Naive B cell (primary cell): ENCODE data around the gene GPR15. TPM values are rescaled to one million over a fixed set of nuclear protein-coding genes. Genes with fewer than 3 reads are reported as not detected.
A peak's percentile ranks its signal among the peaks of the same experiment; 100 is the strongest.

Source experiments
- ATAC-seq, 2 donors: fragments of 150-1000 bp; cut with Tn5 transposase; 2 replicates each; pipeline ENCODE4 v1.10.0; 2021; ENCODE audit warnings: low read depth in 2 of 2, mild to moderate bottlenecking in 2 of 2, moderate library complexity in 2 of 2
- DNase-seq: peaks from one replicate; pipeline ENCODE4 v3.0.0; 2022
- H3K27ac Mint-ChIP-seq, 6 donors: one replicate each; pipeline ENCODE4 v1.8.0; 2020 to 2022; ENCODE audit warnings: mild to moderate bottlenecking in 6 of 6, mixed read lengths in 6 of 6, moderate library complexity in 5 of 6, inconsistent platforms in 2 of 6
- H3K27me3 Mint-ChIP-seq, 3 donors: one replicate each; pipeline ENCODE4 v1.8.0; 2021 to 2022; ENCODE audit warnings: mixed read lengths in 3 of 3, mild to moderate bottlenecking in 1 of 3
- H3K36me3 Mint-ChIP-seq, 2 donors: one replicate each; pipeline ENCODE4 v1.8.0; 2020 to 2022; ENCODE audit warnings: mixed read lengths in 2 of 2, inconsistent platforms in 1 of 2, mild to moderate bottlenecking in 1 of 2
- H3K4me1 Mint-ChIP-seq, 3 donors: one replicate each; pipeline ENCODE4 v1.8.0; 2020 to 2022; ENCODE audit warnings: mixed read lengths in 3 of 3, inconsistent platforms in 1 of 3, mild to moderate bottlenecking in 1 of 3, moderate library complexity in 1 of 3
- H3K4me3 Mint-ChIP-seq, 8 donors: one replicate each; pipeline ENCODE4 v1.8.0; 2020 to 2022; ENCODE audit warnings: mild to moderate bottlenecking in 8 of 8, mixed read lengths in 8 of 8, moderate library complexity in 8 of 8, inconsistent platforms in 2 of 8
- H3K9me3 Mint-ChIP-seq, 7 donors: one replicate each; pipeline ENCODE4 v1.8.0; 2020 to 2022; ENCODE audit warnings: mixed read lengths in 7 of 7, mild to moderate bottlenecking in 5 of 7, inconsistent platforms in 2 of 7, moderate library complexity in 1 of 7
- polyA plus RNA-seq, 6 donors: library from polyadenylated mRNA; unstranded; fragments of 300-500 nt; fragmentation: Illumina TruSeq; gene quantifications; one replicate each; pipeline ENCODE4 v1.2.3, GENCODE V29; 2021; ENCODE audit warnings: low read depth in 6 of 6

The GPR15 gene
- polyA plus RNA-seq, 6 donors from 2014 or later, result 0.25 to 0.32 TPM; not detected in 4

DNA sequence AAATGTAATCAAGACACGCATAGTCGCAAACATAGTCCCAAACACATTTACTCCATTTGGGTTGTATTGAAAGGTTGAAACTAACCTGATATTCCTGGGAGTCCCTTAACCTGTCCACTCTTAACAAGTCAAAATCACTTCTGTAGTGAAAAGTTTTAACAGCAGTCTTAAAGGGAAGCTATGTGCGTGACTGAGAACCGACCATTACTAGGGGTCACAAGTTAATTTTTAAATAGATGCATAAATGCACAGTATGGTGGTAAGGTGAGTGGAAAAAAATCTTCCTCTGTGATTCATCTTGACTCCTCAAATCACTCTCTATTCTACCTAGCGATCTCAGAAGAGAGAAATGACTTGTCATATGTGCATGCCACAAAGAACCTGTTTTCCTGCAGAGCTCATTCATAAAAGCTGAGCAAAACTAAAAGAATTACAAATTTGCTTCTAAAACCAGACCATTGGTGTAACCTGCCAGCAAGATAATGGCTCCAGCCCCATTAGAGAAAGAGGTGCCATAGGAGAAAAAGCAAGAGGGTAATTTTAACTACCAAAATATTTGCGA is 4.8 kb downstream of the GPR15 start:
- no peak overlapping the region for H3K4me3 Mint-ChIP-seq
- ATAC-seq (no peak), DNase-seq (no peak)
- no peaks in the 10 kb centered on the region for H3K36me3 Mint-ChIP-seq
- H3K4me1 Mint-ChIP-seq, result peaks cover 0 to 7% (median 0%) of the 10 kb centered on the region in 3 donors
- H3K27me3 Mint-ChIP-seq, result peaks cover 0 to 16% (median 13%) of the 10 kb centered on the region in 3 donors
- peaks cover 0 to 1% (median 0%) of the 10 kb centered on the region in 7 donors for H3K9me3 Mint-ChIP-seq
- H3K27ac Mint-ChIP-seq, result no peak overlapping the region

GRCh38 chr3:98540346-98540745 is 8.6 kb downstream of the GPR15 start:
- Mint-ChIP-seq H3K4me1 (peaks cover 0 to 7% (median 0%) of the 10 kb centered on the region in 3 donors), H3K36me3 (no peaks in the 10 kb centered on the region), H3K27me3 (peaks cover 0 to 15% (median 6%) of the 10 kb centered on the region in 3 donors), H3K27ac (no peak overlapping the region), H3K9me3 (peaks cover 0 to 2% (median 0%) of the 10 kb centered on the region in 7 donors), H3K4me3 (no peak overlapping the region)
- ATAC-seq (peak; percentile 69 to 71), DNase-seq (peak; percentile 7)

DNA sequence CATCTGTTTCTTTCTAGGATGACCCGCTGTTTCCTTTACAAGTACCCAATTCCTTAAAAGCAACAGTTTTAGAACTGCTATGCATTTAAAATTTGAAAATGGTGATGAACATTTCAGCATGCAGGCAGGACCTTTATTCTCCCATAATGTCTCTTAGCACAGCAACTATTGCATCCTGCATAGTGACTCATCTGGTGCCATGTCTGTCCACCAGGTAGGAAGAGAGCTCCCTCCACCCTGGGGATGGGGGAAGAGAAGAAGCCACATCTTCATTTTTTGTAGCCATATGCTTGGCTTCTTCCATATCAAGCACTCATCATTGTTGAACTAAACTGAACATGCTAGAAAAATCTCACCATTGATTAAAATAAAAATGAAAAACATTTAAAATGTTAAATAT is 9.9 kb downstream of the GPR15 start:
- no peak for ATAC-seq
- Mint-ChIP-seq H3K27ac (no peak overlapping the region), H3K4me1 (peaks cover 0 to 7% (median 0%) of the 10 kb centered on the region in 3 donors), H3K36me3 (no peaks in the 10 kb centered on the region), H3K27me3 (peaks cover 0 to 13% (median 6%) of the 10 kb centered on the region in 3 donors), H3K9me3 (peaks cover 0 to 2% (median 0%) of the 10 kb centered on the region in 7 donors), H3K4me3 (no peak overlapping the region)
- no peak for DNase-seq

- peaks cover 0 to 11% (median 6%) of the 10 kb centered on the region in 3 donors for H3K27me3 Mint-ChIP-seq
- no peak for DNase-seq
- H3K9me3 Mint-ChIP-seq, result peaks cover 0 to 2% (median 0%) of the 10 kb centered on the region in 7 donors
- peaks cover 0 to 7% (median 0%) of the 10 kb centered on the region in 3 donors for H3K4me1 Mint-ChIP-seq
- no peaks in the 10 kb centered on the region for H3K36me3 Mint-ChIP-seq
- no peak overlapping the region for H3K4me3 Mint-ChIP-seq
- H3K27ac Mint-ChIP-seq, result no peak overlapping the region
- no peak for ATAC-seq
Observed at GRCh38 chr3:98542623-98543022, 10.8 kb downstream of the GPR15 start.

DNA sequence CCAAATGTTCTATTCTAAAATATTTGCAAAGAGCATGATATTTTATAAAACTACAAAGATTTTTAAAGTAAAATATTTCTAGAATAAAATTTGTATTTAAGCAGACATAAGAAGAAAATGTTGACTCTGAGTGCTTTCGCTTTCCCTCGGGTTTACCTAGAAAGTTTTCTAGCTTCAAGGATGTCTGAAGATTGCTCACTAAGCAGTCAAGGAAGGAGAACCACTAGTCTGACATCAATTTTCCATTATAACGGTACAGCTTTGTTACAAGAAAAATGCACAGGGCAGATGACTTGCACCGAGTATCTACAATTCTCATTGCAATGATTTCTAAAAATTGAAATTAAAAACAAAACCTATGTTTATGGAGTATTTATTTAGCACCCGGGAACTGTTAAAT is 14.2 kb downstream of the GPR15 start:
- Mint-ChIP-seq H3K4me3 (no peak overlapping the region), H3K4me1 (no peaks in the 10 kb centered on the region), H3K27ac (no peak overlapping the region), H3K9me3 (peaks cover 0 to 2% (median 0%) of the 10 kb centered on the region in 7 donors), H3K36me3 (no peaks in the 10 kb centered on the region), H3K27me3 (peaks cover 0 to 12% (median 6%) of the 10 kb centered on the region in 3 donors)
- no peak for DNase-seq
- ATAC-seq, result no peak

DNA sequence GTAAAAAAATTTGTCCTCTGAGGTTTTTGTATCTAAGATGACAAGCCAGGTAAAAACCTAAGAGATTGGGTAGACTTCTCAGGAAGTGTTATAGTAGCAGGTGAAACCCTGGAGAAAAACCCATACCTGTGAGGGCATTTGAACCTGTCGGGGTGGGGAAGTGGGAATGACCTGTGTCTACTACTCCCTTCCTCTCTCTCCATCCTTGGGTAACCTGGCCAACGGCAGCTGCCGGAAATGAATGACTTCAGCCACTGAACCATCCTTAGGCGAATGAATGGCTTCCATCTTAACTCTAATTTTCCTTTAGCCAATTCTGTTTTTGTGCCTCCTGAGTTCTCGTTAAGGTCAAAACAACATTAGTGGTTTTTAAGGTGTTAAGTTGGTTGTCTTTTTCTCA is 16.8 kb downstream of the GPR15 start:
- Mint-ChIP-seq H3K9me3 (no peaks in the 10 kb centered on the region), H3K27me3 (peaks cover 0 to 17% (median 0%) of the 10 kb centered on the region in 3 donors), H3K27ac (no peak overlapping the region), H3K4me1 (no peaks in the 10 kb centered on the region), H3K36me3 (no peaks in the 10 kb centered on the region), H3K4me3 (no peak overlapping the region)
- no peak for ATAC-seq
- DNase-seq, result no peak

- peaks cover 2 to 25% (median 5%) of the 10 kb centered on the region in 3 donors for H3K27me3 Mint-ChIP-seq
- peak overlapping the region in 1 of 6 donors; percentile 40 for H3K27ac Mint-ChIP-seq
- ATAC-seq, result no peak
- no peaks in the 10 kb centered on the region for H3K4me1 Mint-ChIP-seq
- no peaks in the 10 kb centered on the region for H3K9me3 Mint-ChIP-seq
- H3K36me3 Mint-ChIP-seq, result no peaks in the 10 kb centered on the region
- DNase-seq, result no peak
- H3K4me3 Mint-ChIP-seq, result no peak overlapping the region
Observed at GRCh38 chr3:98550833-98551232, 19.1 kb downstream of the GPR15 start.

GRCh38 chr3:98551236-98551635 is 19.5 kb downstream of the GPR15 start:
- DNase-seq, result no peak
- Mint-ChIP-seq H3K27me3 (peaks cover 5 to 27% (median 6%) of the 10 kb centered on the region in 3 donors), H3K4me1 (no peaks in the 10 kb centered on the region), H3K27ac (peak overlapping the region in 1 of 6 donors; percentile 40), H3K36me3 (no peaks in the 10 kb centered on the region), H3K9me3 (no peaks in the 10 kb centered on the region), H3K4me3 (no peak overlapping the region)
- ATAC-seq, result no peak

DNA sequence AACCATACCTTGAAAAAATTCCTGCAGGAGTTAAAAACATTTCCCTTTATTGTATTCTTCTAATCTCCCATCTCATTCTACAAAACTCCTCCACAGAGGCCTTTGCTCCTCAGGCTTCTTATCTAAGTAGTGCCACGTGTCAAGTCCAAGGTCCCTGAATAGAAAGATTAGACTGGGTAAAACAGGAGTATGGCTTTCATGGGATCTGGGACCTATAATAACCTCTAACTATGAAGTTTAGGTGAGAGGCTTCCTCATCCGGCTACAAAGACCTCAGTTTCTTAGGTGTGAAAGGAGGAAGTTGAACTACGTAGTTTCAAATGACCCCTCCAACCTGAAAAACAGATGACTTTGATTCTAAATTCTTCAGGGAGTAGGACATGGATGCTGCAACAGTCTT is 20.0 kb downstream of the GPR15 start:
- no peak overlapping the region for H3K4me3 Mint-ChIP-seq
- ATAC-seq (no peak), DNase-seq (no peak)
- H3K27me3 Mint-ChIP-seq, result peaks cover 7 to 27% (median 10%) of the 10 kb centered on the region in 3 donors
- H3K27ac Mint-ChIP-seq, result no peak overlapping the region
- H3K36me3 Mint-ChIP-seq, result no peaks in the 10 kb centered on the region
- H3K9me3 Mint-ChIP-seq, result no peaks in the 10 kb centered on the region
- no peaks in the 10 kb centered on the region for H3K4me1 Mint-ChIP-seq

DNA sequence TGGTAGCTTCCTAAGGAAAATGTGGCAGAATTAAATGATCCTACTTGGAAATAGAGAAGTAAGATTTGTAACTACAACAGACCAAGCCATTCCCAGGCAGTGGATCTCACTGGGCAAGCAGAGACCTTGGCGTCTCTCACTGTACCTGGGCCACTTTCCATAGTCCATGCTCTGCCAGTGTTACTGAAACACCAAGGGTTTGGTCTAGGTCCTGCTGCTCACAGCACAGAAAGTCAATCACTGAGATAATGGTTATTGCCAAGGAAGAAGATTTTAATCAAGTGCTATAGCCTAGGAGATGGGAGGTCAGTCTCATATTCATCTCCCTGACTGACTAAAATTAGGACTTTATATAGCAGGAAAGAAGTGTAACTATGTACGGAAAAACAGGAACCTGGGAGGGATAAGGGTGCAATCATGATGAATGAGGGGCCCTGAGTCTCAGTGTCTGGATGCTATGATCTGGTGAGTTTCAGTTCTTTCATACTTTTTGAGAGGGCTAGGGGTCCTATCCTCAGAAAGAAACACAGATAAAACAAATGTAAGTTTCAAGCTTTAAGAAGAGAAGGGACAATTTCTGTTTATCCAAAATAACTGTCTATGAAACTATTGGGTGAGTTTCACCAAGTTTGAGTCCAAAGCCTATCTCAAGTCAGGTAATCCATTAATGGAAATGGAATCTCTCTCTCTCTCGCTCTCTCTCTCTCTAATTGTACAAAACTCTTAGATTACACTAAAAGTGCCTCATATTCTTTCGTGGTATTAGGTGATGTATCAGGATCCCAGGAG is 20.6 kb downstream of the GPR15 start:
- H3K36me3 Mint-ChIP-seq, result no peaks in the 10 kb centered on the region
- ATAC-seq, result no peak
- DNase-seq, result no peak
- no peaks in the 10 kb centered on the region for H3K4me1 Mint-ChIP-seq
- peak overlapping the region in 1 of 6 donors; percentile 6 for H3K27ac Mint-ChIP-seq
- H3K4me3 Mint-ChIP-seq, result no peak overlapping the region
- H3K27me3 Mint-ChIP-seq, result peaks cover 10 to 27% (median 15%) of the 10 kb centered on the region in 3 donors
- peaks cover 0 to 1% (median 0%) of the 10 kb centered on the region in 7 donors for H3K9me3 Mint-ChIP-seq

- Mint-ChIP-seq H3K36me3 (no peaks in the 10 kb centered on the region), H3K27ac (peak overlapping the region in 1 of 6 donors; percentile 6), H3K27me3 (peaks cover 10 to 29% (median 15%) of the 10 kb centered on the region in 3 donors), H3K4me3 (no peak overlapping the region), H3K9me3 (peaks cover 0 to 2% (median 0%) of the 10 kb centered on the region in 7 donors), H3K4me1 (no peaks in the 10 kb centered on the region)
- ATAC-seq (no peak), DNase-seq (no peak)
Observed at GRCh38 chr3:98553021-98553563, 21.3 kb downstream of the GPR15 start.

DNA sequence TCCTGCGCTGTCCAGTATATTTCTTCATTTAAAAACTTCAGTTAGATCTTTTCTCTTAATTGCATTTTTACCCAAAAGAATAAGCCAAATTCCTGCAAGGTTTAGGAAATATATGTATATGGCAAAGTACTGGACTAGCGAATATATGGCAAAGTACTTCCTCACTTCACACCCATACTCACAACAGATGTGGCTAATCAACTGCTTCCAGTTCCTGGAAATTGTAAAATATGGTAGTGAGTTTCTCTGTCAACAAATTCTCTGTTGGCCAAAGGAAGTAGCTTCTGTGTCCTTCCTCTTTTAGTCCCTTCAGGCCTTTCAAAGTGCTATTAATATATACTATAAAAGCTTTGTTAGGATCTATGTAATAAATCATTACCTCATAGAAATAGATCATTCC is 22.0 kb downstream of the GPR15 start:
- Mint-ChIP-seq H3K4me3 (no peak overlapping the region), H3K36me3 (no peaks in the 10 kb centered on the region), H3K27ac (no peak overlapping the region), H3K27me3 (peaks cover 15 to 33% (median 15%) of the 10 kb centered on the region in 3 donors), H3K4me1 (no peaks in the 10 kb centered on the region), H3K9me3 (peaks cover 0 to 2% (median 0%) of the 10 kb centered on the region in 7 donors)
- ATAC-seq (no peak), DNase-seq (no peak)

GRCh38 chr3:98554580-98554979 is 22.8 kb downstream of the GPR15 start:
- Mint-ChIP-seq H3K27me3 (peaks cover 15 to 40% (median 15%) of the 10 kb centered on the region in 3 donors), H3K36me3 (no peaks in the 10 kb centered on the region), H3K27ac (no peak overlapping the region), H3K4me3 (no peak overlapping the region), H3K9me3 (peaks cover 0 to 2% (median 0%) of the 10 kb centered on the region in 7 donors), H3K4me1 (no peaks in the 10 kb centered on the region)
- no peak for ATAC-seq
- DNase-seq, result no peak

DNA sequence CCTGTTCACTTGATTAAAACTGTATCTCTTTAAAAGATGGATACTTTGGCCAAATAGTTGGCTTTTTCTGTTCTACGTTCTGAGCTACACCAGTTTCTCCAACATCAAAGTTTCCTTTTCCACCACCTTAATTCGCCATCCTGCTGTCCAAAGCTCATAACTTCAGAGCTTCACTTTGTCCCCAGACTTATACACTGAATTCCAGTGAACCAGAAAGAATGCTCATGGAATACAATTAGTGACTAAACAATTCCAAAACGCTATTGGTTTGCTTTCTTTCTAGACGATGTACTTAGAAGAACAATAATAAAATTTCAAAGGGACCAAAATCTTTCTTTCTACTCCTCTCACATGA is 23.2 kb downstream of the GPR15 start:
- no peak overlapping the region for H3K27ac Mint-ChIP-seq
- H3K9me3 Mint-ChIP-seq, result peaks cover 0 to 2% (median 0%) of the 10 kb centered on the region in 7 donors
- no peak for ATAC-seq
- peaks cover 15 to 44% (median 15%) of the 10 kb centered on the region in 3 donors for H3K27me3 Mint-ChIP-seq
- no peak overlapping the region for H3K4me3 Mint-ChIP-seq
- H3K4me1 Mint-ChIP-seq, result no peaks in the 10 kb centered on the region
- H3K36me3 Mint-ChIP-seq, result no peaks in the 10 kb centered on the region
- DNase-seq, result no peak
